Erythroblast (primary cell): ENCODE results near the gene ZNF358.

Source experiments
- GATA1 ChIP-seq: IDR thresholded peaks from 2 replicates; pipeline ENCODE4 v1.6.1; 2011; ENCODE audit warnings: low read depth, mild to moderate bottlenecking, control low read depth, low read length, moderate library complexity
- POLR2A ChIP-seq: IDR thresholded peaks from 2 replicates; pipeline ENCODE4 v1.6.1; 2011; ENCODE audit warnings: mild to moderate bottlenecking, low read length

GRCh38 chr19:7529610-7530490, 13.9 kb downstream of the ZNF358 start:
- TF ChIP-seq POLR2A (no peak), GATA1 (no peak)
